Nephron progenitor cell (in vitro differentiated cells): ENCODE results near the gene KIF16B.
A peak's percentile ranks its signal among the peaks of the same experiment; 100 is the strongest.

Experiments used
- DNase-seq: peaks from one replicate; pipeline ENCODE4 v3.0.0; 2021
- H3K27ac Mint-ChIP-seq: 2 replicates; pipeline ENCODE4 v1.8.0; 2021; ENCODE audit warnings: mild to moderate bottlenecking, moderate library complexity, mixed read lengths
- H3K27me3 Mint-ChIP-seq: 2 replicates; pipeline ENCODE4 v1.8.0; 2021; ENCODE audit warnings: mild to moderate bottlenecking, low read depth, mixed read lengths; ENCODE audit not compliant: poor library complexity
- H3K36me3 Mint-ChIP-seq: 2 replicates; pipeline ENCODE4 v1.8.0; 2021; ENCODE audit warnings: low read depth, mixed read lengths
- H3K4me1 Mint-ChIP-seq: 2 replicates; pipeline ENCODE4 v1.8.0; 2021; ENCODE audit warnings: mixed read lengths
- H3K4me3 Mint-ChIP-seq: 2 replicates; pipeline ENCODE4 v1.8.0; 2021; ENCODE audit warnings: mild to moderate bottlenecking, moderate library complexity, mixed read lengths
- H3K9me3 Mint-ChIP-seq: 2 replicates; pipeline ENCODE4 v1.8.0; 2021; ENCODE audit warnings: mild to moderate bottlenecking, moderate library complexity, mixed read lengths
- TF ChIP-seq, protein P1 (sequence below): fragments of 200-600 bp; sonication (generic); IDR thresholded peaks from 2 replicates; pipeline ENCODE4 v1.5.0; 2021; ENCODE audit warnings: antibody characterized with exemption

Gene KIF16B

DNA sequence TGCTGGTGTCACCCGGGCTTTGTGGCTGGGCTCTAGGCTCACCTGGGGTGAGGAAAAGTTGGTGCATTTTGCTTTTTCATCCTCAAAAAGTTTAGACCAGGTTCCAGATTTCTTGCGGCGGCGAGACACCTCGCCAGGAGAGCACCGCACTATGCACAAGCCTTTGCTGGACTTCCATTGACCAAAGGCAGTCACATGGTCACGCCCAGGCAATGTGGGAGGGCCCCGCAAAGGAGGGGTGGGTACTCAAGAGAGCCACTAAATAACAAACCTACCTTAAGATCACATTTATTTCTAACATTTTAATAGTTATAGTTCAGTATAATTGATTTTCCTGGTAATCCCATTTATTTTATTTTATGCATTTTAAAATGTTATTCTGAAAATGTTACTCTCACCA lies 3.0 kb upstream of the KIF16B start:
- Mint-ChIP-seq H3K27me3 (no peaks in the 10 kb centered on the region), H3K4me3 (peak overlapping the region; percentile 84), H3K4me1 (peaks cover 65% of the 10 kb centered on the region), H3K36me3 (no peaks in the 10 kb centered on the region), H3K27ac (no peak overlapping the region), H3K9me3 (peaks cover 7% of the 10 kb centered on the region)
- DNase-seq, result no peak
- TF ChIP-seq, protein P1, sequence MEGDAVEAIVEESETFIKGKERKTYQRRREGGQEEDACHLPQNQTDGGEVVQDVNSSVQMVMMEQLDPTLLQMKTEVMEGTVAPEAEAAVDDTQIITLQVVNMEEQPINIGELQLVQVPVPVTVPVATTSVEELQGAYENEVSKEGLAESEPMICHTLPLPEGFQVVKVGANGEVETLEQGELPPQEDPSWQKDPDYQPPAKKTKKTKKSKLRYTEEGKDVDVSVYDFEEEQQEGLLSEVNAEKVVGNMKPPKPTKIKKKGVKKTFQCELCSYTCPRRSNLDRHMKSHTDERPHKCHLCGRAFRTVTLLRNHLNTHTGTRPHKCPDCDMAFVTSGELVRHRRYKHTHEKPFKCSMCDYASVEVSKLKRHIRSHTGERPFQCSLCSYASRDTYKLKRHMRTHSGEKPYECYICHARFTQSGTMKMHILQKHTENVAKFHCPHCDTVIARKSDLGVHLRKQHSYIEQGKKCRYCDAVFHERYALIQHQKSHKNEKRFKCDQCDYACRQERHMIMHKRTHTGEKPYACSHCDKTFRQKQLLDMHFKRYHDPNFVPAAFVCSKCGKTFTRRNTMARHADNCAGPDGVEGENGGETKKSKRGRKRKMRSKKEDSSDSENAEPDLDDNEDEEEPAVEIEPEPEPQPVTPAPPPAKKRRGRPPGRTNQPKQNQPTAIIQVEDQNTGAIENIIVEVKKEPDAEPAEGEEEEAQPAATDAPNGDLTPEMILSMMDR, result no peak

DNA sequence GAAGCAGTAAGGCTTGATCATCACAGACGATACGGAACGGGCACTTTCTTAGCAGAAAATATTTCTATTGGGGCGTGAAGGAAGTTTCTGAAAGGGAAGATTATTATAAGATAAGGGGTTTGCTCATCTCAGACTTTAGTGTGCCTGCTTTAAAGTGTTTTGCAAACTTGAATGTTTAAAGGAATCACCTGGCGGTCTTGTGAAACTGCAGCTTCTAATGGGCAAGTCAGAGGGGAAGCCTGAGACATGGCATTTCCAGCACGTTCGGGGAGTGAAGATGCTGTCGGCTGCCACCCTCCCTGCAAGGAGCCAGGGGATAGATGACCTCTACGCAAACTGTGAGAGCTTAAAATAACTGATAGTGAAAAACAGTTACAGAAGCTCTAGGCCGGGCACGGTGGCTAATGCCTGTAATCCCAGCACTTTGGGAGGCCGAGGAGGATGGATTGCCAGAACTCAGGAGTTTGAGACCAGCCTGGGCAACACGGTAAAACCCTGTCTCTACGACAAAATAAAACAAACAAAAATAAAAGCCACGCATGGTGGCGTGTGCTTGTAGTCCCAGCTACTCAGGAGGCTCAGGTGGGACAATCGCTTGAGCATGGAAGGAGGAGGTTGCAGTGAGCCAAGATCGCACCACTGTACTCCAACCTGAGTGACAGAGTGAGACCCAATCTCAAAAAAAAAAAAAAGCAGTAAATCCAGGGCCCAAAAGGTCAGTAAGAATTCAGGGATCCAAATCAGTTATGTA lies 2.3 kb upstream of the KIF16B start:
- no peak for DNase-seq
- Mint-ChIP-seq H3K4me1 (peaks cover 65% of the 10 kb centered on the region), H3K4me3 (peak overlapping the region; percentile 84), H3K27me3 (no peaks in the 10 kb centered on the region), H3K9me3 (peaks cover 3% of the 10 kb centered on the region), H3K36me3 (no peaks in the 10 kb centered on the region), H3K27ac (peak overlapping the region; percentile 55)
- TF ChIP-seq, protein P1, result no peak

DNA sequence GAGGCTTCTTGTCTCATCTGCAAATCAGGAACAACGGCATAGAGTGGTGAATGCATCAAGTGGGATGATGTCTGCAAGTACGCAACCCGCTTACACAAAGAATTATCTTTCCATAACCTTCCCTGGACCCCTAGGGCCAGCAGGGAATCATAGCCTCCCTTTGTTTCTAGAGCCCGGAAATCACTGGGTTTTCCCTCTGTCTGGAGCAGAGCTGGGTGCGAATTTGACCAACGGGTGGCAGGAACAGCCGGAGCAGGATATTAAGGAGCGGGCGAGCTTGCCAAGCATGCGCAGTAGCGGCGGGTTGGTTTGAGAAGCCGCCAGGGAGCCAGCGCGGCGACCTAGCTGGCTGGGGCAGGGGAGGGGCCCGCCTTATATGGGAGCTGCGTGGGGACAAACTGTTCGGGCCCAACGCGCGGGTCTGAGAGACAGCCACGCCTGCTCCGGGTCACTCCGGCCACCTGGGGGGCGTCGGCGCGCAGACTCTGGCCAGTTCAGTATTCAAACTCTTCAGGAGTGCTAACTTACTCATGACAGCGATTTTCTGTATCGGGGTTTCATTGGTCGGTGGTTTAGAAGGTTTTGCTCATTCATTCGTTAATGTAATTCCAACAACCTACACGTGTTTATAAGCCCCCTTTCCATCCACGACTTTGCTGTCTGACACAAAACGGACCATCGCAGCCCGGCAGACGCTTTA lies 1.6 kb upstream of the KIF16B start:
- H3K27ac Mint-ChIP-seq, result peak overlapping the region; percentile 55
- H3K36me3 Mint-ChIP-seq, result no peaks in the 10 kb centered on the region
- TF ChIP-seq, protein P1, result no peak
- H3K9me3 Mint-ChIP-seq, result peaks cover 3% of the 10 kb centered on the region
- no peaks in the 10 kb centered on the region for H3K27me3 Mint-ChIP-seq
- peak overlapping the region; percentile 84 for H3K4me3 Mint-ChIP-seq
- DNase-seq, result peak; percentile 87
- peaks cover 63% of the 10 kb centered on the region for H3K4me1 Mint-ChIP-seq

DNA sequence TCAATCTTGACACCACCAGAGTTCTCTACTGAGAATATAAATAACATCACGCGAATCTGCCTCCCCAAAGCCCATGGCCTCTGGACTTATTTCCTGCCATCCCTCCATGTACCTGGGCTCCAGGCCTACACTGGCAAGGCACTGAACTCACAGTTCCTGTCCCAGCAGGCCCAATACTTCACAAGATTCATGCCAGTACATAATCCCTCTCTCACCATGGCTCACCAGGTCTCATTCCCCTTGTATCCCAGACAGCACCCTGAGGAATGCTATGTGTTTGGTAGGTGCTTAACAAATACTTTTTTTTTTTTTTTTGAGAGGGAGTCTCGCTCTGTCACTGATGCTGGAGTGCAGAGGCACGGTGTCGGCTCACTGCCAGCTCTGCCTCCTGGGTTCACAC lies 1.9 kb downstream of the KIF16B start:
- Mint-ChIP-seq H3K36me3 (no peaks in the 10 kb centered on the region), H3K4me1 (peaks cover 58% of the 10 kb centered on the region), H3K27ac (peak overlapping the region; percentile 4), H3K9me3 (peaks cover 3% of the 10 kb centered on the region), H3K27me3 (no peaks in the 10 kb centered on the region), H3K4me3 (peak overlapping the region; percentile 6)
- DNase-seq, result no peak
- TF ChIP-seq, protein P1, result no peak

DNA sequence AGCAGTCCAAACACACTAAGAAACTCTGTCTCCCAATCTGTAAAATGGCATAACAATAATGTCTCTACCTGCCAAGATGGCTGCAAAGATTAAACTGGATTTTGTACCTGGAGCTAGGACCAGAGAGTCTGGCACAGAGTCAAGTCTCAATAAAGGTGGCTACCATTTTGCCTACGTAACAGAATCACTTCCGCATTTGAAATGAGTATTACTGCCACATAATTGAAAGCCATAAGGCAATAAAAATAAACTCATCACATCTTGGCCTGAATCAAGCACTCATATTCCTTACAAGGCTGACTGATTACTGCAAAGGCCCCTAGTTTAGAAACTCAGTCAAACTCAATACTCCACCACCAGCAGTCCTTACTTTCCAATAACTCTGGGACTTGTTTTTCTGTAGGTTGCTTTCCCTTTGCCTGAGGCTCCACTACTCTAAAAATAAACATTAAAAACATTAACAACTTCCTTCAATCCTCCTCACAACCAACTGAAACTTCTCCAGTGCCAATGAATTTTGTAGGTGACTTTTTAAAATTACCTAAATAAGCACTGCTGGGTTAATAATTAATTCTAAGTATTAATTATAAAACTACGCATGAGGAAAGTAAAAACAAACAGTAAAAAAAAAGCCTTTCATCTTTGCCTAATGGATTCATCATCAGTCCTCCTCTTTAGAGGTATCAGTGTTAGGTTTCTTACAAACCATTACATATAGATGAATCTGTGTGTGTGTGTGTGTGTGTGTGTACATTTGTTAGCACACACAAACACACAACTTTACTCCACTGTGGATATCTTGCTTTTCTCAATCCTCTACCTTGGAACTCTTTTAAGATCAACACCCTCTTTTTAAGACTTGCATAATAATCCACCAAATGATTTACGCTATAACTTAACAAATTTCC lies 3.7 kb downstream of the KIF16B start:
- TF ChIP-seq, protein P1, result no peak
- H3K4me3 Mint-ChIP-seq, result no peak overlapping the region
- no peaks in the 10 kb centered on the region for H3K27me3 Mint-ChIP-seq
- H3K9me3 Mint-ChIP-seq, result peaks cover 3% of the 10 kb centered on the region
- H3K27ac Mint-ChIP-seq, result no peak overlapping the region
- H3K36me3 Mint-ChIP-seq, result no peaks in the 10 kb centered on the region
- H3K4me1 Mint-ChIP-seq, result peaks cover 62% of the 10 kb centered on the region
- DNase-seq, result no peak
